ENCODE measurements around the gene IDUA.

Gene IDUA

GRCh38 chr4:1024882-1025545 lies 38.2 kb downstream of the IDUA start:
- H3K9ac ChIP-seq (ENCODE audit: low read length), result no peak overlapping the region
- H3F3A ChIP-seq (ENCODE audit: insufficient read depth), result no peaks in the 10 kb centered on the region; the same call in 1 of the 2 replicates
- no peaks in the 10 kb centered on the region for H3K79me2 ChIP-seq (ENCODE audit: insufficient read depth, low read length)
- no peak overlapping the region for H3K27ac ChIP-seq (ENCODE audit: low read depth, low read length)
- H3K9me3 ChIP-seq (ENCODE audit: insufficient read depth, low read length), result no peaks in the 10 kb centered on the region
- H3K36me3 ChIP-seq (ENCODE audit: low read length), result no peaks in the 10 kb centered on the region
- H3K4me3 ChIP-seq (ENCODE audit: insufficient read depth, low read length, poor library complexity, severe bottlenecking), result no peak overlapping the region
- TF ChIP-seq EZH2phosphoT487 (conservative IDR thresholded peaks at IDR 0.05; ENCODE audit: low read length), result no peak
- no peak for TF ChIP-seq CTCF (IDR thresholded peaks at IDR 0.05; ENCODE audit: insufficient read depth, low read length, poor library complexity, severe bottlenecking)
- no peaks in the 10 kb centered on the region for H4K20me1 ChIP-seq (ENCODE audit: low read depth, low read length)
- H3K27me3 ChIP-seq (ENCODE audit: low read length), result no peaks in the 10 kb centered on the region
- H2AFZ ChIP-seq (ENCODE audit: low read depth, low read length, severe bottlenecking), result no peak overlapping the region
- H3K9me2 ChIP-seq (replicated peaks; ENCODE audit: insufficient read depth, low read length), result no peaks in the 10 kb centered on the region
- H3K4me2 ChIP-seq (ENCODE audit: low read depth, low read length, poor library complexity, severe bottlenecking), result no peak overlapping the region

GRCh38 chr4:1026115-1026514 lies 39.3 kb downstream of the IDUA start:
- no peak overlapping the region for H3K4me2 ChIP-seq (ENCODE audit: low read depth, low read length, poor library complexity, severe bottlenecking)
- no peak overlapping the region for H2AFZ ChIP-seq (ENCODE audit: low read depth, low read length, severe bottlenecking)
- no peak overlapping the region for H3K27ac ChIP-seq (ENCODE audit: low read depth, low read length)

GRCh38 chr4:1027219-1027914 lies 40.5 kb downstream of the IDUA start:
- H3K4me2 ChIP-seq (ENCODE audit: low read depth, low read length, poor library complexity, severe bottlenecking), result no peak overlapping the region
- H3K9ac ChIP-seq (ENCODE audit: low read length), result no peak overlapping the region

More at GRCh38 chr4:1026115-1026514, 39.3 kb downstream of the IDUA start:
- TF ChIP-seq EZH2phosphoT487 (conservative IDR thresholded peaks at IDR 0.05; ENCODE audit: low read length) (no peak), CTCF (IDR thresholded peaks at IDR 0.05; ENCODE audit: insufficient read depth, low read length, poor library complexity, severe bottlenecking) (no peak)
- Histone ChIP-seq H3K79me2 (ENCODE audit: insufficient read depth, low read length) (no peaks in the 10 kb centered on the region), H3F3A (ENCODE audit: insufficient read depth) (no peaks in the 10 kb centered on the region; the same call in 1 of the 2 replicates), H3K9ac (ENCODE audit: low read length) (no peak overlapping the region), H3K9me3 (ENCODE audit: insufficient read depth, low read length) (no peaks in the 10 kb centered on the region), H3K36me3 (ENCODE audit: low read length) (no peaks in the 10 kb centered on the region), H3K4me3 (ENCODE audit: insufficient read depth, low read length, poor library complexity, severe bottlenecking) (no peak overlapping the region), H3K27me3 (ENCODE audit: low read length) (no peaks in the 10 kb centered on the region), H3K9me2 (replicated peaks; ENCODE audit: insufficient read depth, low read length) (no peaks in the 10 kb centered on the region), H4K20me1 (ENCODE audit: low read depth, low read length) (no peaks in the 10 kb centered on the region)

More at GRCh38 chr4:1027219-1027914, 40.5 kb downstream of the IDUA start:
- Histone ChIP-seq H3K9me2 (replicated peaks; ENCODE audit: insufficient read depth, low read length) (no peaks in the 10 kb centered on the region), H4K20me1 (ENCODE audit: low read depth, low read length) (no peaks in the 10 kb centered on the region), H3F3A (ENCODE audit: insufficient read depth) (no peaks in the 10 kb centered on the region; the same call in 1 of the 2 replicates), H3K79me2 (ENCODE audit: insufficient read depth, low read length) (no peaks in the 10 kb centered on the region), H2AFZ (ENCODE audit: low read depth, low read length, severe bottlenecking) (no peak overlapping the region), H3K27ac (ENCODE audit: low read depth, low read length) (no peak overlapping the region), H3K9me3 (ENCODE audit: insufficient read depth, low read length) (no peaks in the 10 kb centered on the region), H3K4me3 (ENCODE audit: insufficient read depth, low read length, poor library complexity, severe bottlenecking) (no peak overlapping the region), H3K27me3 (ENCODE audit: low read length) (no peaks in the 10 kb centered on the region), H3K36me3 (ENCODE audit: low read length) (no peaks in the 10 kb centered on the region)
- TF ChIP-seq EZH2phosphoT487 (conservative IDR thresholded peaks at IDR 0.05; ENCODE audit: low read length) (no peak), CTCF (IDR thresholded peaks at IDR 0.05; ENCODE audit: insufficient read depth, low read length, poor library complexity, severe bottlenecking) (no peak)

Data from SU-DHL-6 (cell line).